Neural cell (in vitro differentiated cells): ENCODE results near the gene PTPN9. TPM values are rescaled to one million over a fixed set of nuclear protein-coding genes. Genes with fewer than 3 reads are reported as not detected.

ENCODE experiments used
- H2AFZ ChIP-seq: fragments of 200-600, 300-800 bp; sonication (generic), shearing (Covaris generic); 2 replicates; pipeline ENCODE4 v1.6.0; 2014; ENCODE audit warnings: low read depth, mild to moderate bottlenecking, antibody characterized with exemption, low read length, moderate library complexity
- H3F3A ChIP-seq: fragments of 200-600 bp; shearing (Covaris generic); 2 replicates; pipeline ENCODE4 v1.6.1; 2016; ENCODE audit warnings: mild to moderate bottlenecking, moderate library complexity, mixed read lengths, antibody characterized with exemption, low read length; ENCODE audit not compliant: insufficient read depth, poor library complexity, severe bottlenecking
- H3K27ac ChIP-seq: fragments of 200-600, 300-800 bp; sonication (generic), shearing (Covaris generic); 2 replicates; pipeline ENCODE4 v1.5.1; 2014; ENCODE audit warnings: mild to moderate bottlenecking, low read length, moderate library complexity
- H3K27me3 ChIP-seq: fragments of 300-800, 200-600 bp; sonication (generic), shearing (Covaris generic); 2 replicates; pipeline ENCODE4 v1.6.0; 2014; ENCODE audit warnings: mild to moderate bottlenecking, low read depth, low read length, moderate library complexity; ENCODE audit not compliant: insufficient read depth
- H3K36me3 ChIP-seq: fragments of 300-800, 200-600 bp; sonication (generic), shearing (Covaris generic); 2 replicates; pipeline ENCODE4 v1.5.1; 2014; ENCODE audit warnings: mild to moderate bottlenecking, antibody characterized with exemption, low read length, moderate library complexity; ENCODE audit not compliant: insufficient read depth
- H3K4me2 ChIP-seq: fragments of 300-800, 200-600 bp; sonication (generic), shearing (Covaris generic); 2 replicates; pipeline ENCODE4 v1.6.0; 2014; ENCODE audit warnings: mild to moderate bottlenecking, low read length
- H3K4me3 ChIP-seq: fragments of 300-800, 200-600 bp; sonication (generic), shearing (Covaris generic); 2 replicates; pipeline ENCODE4 v1.5.1; 2014; ENCODE audit warnings: mild to moderate bottlenecking, low read length, moderate library complexity
- H3K79me2 ChIP-seq: fragments of 200-600 bp; shearing (Covaris generic); replicated peaks from 2 replicates; pipeline ENCODE4 v1.6.0; 2014; ENCODE audit warnings: mild to moderate bottlenecking, low read length, moderate library complexity; ENCODE audit not compliant: insufficient read depth
- H3K9ac ChIP-seq: fragments of 300-800, 200-600 bp; sonication (generic), shearing (Covaris generic); 2 replicates; pipeline ENCODE4 v1.6.1; 2016; ENCODE audit warnings: mild to moderate bottlenecking, low read length, mixed read lengths
- H3K9me2 ChIP-seq: fragments of 200-600 bp; shearing (Covaris generic); 2 replicates; pipeline ENCODE4 v1.6.1; 2016; ENCODE audit warnings: mild to moderate bottlenecking, low read length, mixed read lengths; ENCODE audit not compliant: insufficient read depth
- H3K9me3 ChIP-seq: fragments of 200-600, 300-800 bp; sonication (generic), shearing (Covaris generic); 2 replicates; pipeline ENCODE4 v1.6.1; 2016; ENCODE audit warnings: mild to moderate bottlenecking, mixed run types, low read length, moderate library complexity, mixed read lengths
- H4K20me1 ChIP-seq: fragments of 200-600 bp; shearing (Covaris generic); 2 replicates; pipeline ENCODE4 v1.6.1; 2016; ENCODE audit warnings: mild to moderate bottlenecking, mixed run types; ENCODE audit not compliant: insufficient read depth
- CTCF ChIP-seq: fragments of 450-650 bp; IDR thresholded peaks from 2 replicates; pipeline ENCODE4 v1.5.1; 2014; ENCODE audit warnings: antibody characterized with exemption, mild to moderate bottlenecking, moderate library complexity; ENCODE audit not compliant: poor library complexity, severe bottlenecking
- EP300 ChIP-seq: fragments of 450-650 bp; conservative IDR thresholded peaks from 2 replicates; pipeline ENCODE4 v1.6.1; 2014; ENCODE audit warnings: antibody characterized with exemption, mild to moderate bottlenecking, moderate library complexity; ENCODE audit not compliant: poor library complexity, severe bottlenecking
- EZH2 ChIP-seq: fragments of 200-600, 300-800 bp; shearing (Covaris generic), sonication (generic); IDR thresholded peaks from 2 replicates; pipeline ENCODE4 v1.6.1; 2014; ENCODE audit warnings: antibody characterized with exemption, low read length, borderline replicate concordance, mild to moderate bottlenecking; ENCODE audit not compliant: insufficient read depth, poor library complexity, severe bottlenecking
- MXI1 ChIP-seq: fragments of 450-650 bp; conservative IDR thresholded peaks from 2 replicates; pipeline ENCODE4 v1.6.1; 2014; ENCODE audit warnings: antibody characterized with exemption, mild to moderate bottlenecking; ENCODE audit not compliant: poor library complexity, severe bottlenecking
- POLR2AphosphoS5 ChIP-seq: IDR thresholded peaks from 2 replicates; pipeline ENCODE4 v1.6.1; 2012
- RAD21 ChIP-seq: fragments of 450-650 bp; conservative IDR thresholded peaks from 2 replicates; pipeline ENCODE4 v1.6.1; 2014; ENCODE audit warnings: antibody characterized with exemption, mild to moderate bottlenecking, moderate library complexity
- REST ChIP-seq: IDR thresholded peaks from 2 replicates; pipeline ENCODE4 v1.6.1; 2012; ENCODE audit warnings: borderline replicate concordance
- SMC3 ChIP-seq: fragments of 450-650 bp; conservative IDR thresholded peaks from 2 replicates; pipeline ENCODE4 v1.6.1; 2014; ENCODE audit warnings: antibody characterized with exemption, mild to moderate bottlenecking, moderate library complexity; ENCODE audit not compliant: poor library complexity
- TAF1 ChIP-seq: IDR thresholded peaks from 2 replicates; pipeline ENCODE4 v1.6.1; 2012; ENCODE audit warnings: low read depth
- polyA plus RNA-seq: library from polyadenylated mRNA; depleted of rRNA; stranded (reverse); fragments of >200 nt; gene quantifications from 2 replicates; pipeline ENCODE4 v1.2.3, GENCODE V29; 2014

Gene PTPN9
- polyA plus RNA-seq, 1 donor from 2014 or later = 33.1 TPM

DNA sequence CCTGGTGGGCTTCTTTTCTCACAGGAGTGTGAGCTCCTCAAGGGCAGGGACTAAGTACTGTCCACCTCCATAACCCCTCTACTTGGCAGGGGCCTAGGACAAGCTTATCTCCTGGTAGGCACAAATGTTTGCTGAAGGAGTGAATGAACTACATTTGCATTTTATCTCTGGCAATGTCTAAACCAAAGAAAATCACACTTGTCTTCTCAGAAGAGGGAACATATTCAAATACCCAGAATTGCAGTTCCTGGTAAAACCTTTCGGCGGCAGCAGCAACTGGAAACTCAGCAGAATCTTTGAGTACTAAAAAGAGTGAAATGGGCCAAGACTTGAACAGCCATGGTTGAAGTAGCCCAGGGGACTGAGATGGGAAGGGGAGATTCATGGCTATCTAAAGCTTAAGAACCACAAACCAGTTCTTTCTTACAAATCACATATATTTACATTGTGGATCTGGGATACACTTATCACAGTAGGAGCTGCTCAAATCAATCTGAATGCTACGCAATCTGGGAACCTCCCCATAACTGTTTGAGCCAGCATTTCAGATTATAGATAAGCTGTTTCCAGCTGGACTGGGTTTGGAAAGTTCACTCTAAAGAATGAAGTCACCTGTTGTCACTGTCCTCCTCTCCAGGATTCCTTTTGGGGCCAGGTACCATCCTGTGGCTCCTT lies 18.7 kb upstream of the PTPN9 start:
- H3F3A ChIP-seq = no peaks in the 10 kb centered on the region
- no peaks in the 10 kb centered on the region for H3K79me2 ChIP-seq
- H3K4me3 ChIP-seq = no peak overlapping the region
- no peak overlapping the region for H2AFZ ChIP-seq
- H3K27me3 ChIP-seq = no peaks in the 10 kb centered on the region
- no peak overlapping the region for H3K4me2 ChIP-seq
- H3K27ac ChIP-seq = no peak overlapping the region
- TF ChIP-seq REST = no peak
- no peaks in the 10 kb centered on the region for H3K9me2 ChIP-seq
- no peak overlapping the region for H3K9ac ChIP-seq
- H3K9me3 ChIP-seq = no peaks in the 10 kb centered on the region
- no peaks in the 10 kb centered on the region for H4K20me1 ChIP-seq
- no peaks in the 10 kb centered on the region for H3K36me3 ChIP-seq

DNA sequence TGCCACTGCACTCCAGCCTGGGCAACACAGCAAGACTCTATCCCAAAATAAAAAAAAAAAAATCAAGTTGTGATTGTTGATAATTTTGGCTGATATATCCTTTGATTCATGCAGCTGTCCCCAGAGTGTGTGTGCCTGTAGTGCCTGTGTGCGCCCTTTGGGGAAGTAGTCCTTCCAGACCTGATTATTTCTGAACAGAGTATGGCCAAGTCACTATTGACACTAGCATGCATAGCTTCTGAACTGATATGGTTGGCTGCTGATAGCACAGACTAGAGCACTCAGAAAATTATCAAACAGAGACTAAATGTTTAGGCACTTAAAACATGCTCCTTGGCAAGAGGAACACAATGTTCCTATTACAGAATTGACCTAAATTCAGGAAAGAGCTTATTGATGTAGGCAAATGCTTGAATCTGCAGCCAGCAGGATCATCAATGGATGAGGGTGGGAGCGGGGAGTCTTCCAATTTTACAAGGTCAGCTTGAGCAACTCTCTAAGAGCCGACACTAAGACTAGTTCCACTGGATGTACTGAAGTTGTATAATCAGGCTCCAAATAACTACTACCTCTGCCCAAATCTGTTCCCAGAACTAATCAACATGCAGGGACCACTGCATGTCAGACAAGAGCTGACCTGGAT lies 17.7 kb upstream of the PTPN9 start:
- H3F3A ChIP-seq = no peaks in the 10 kb centered on the region
- H3K36me3 ChIP-seq = no peaks in the 10 kb centered on the region
- H2AFZ ChIP-seq = no peak overlapping the region
- no peaks in the 10 kb centered on the region for H4K20me1 ChIP-seq
- no peaks in the 10 kb centered on the region for H3K9me3 ChIP-seq
- TF ChIP-seq RAD21 = no peak
- TF ChIP-seq TAF1 = no peak
- TF ChIP-seq EP300 = no peak
- TF ChIP-seq CTCF = no peak
- TF ChIP-seq MXI1 = no peak
- TF ChIP-seq EZH2 = no peak
- no peak for TF ChIP-seq REST
- no peak for TF ChIP-seq POLR2AphosphoS5
- no peak for TF ChIP-seq SMC3
- H3K27ac ChIP-seq = no peak overlapping the region
- no peak overlapping the region for H3K4me3 ChIP-seq
- no peaks in the 10 kb centered on the region for H3K79me2 ChIP-seq
- no peak overlapping the region for H3K4me2 ChIP-seq
- H3K9me2 ChIP-seq = no peaks in the 10 kb centered on the region
- no peaks in the 10 kb centered on the region for H3K27me3 ChIP-seq
- no peak overlapping the region for H3K9ac ChIP-seq
